HG02763 (cell line): ENCODE measurements around the gene TMEM132C.
"Not testable (repeated sequence)": the region's sequence is repeated elsewhere in the genome, so short reads cannot be mapped to it uniquely, and the experiment has no call there.

Source experiments
- ATAC-seq: cut with Tn5 transposase; IDR thresholded peaks from one replicate; pipeline ENCODE4 v1.9.1; 2021; ENCODE audit warnings: mild to moderate bottlenecking, moderate library complexity; ENCODE audit not compliant: unreplicated experiment

Gene TMEM132C

DNA sequence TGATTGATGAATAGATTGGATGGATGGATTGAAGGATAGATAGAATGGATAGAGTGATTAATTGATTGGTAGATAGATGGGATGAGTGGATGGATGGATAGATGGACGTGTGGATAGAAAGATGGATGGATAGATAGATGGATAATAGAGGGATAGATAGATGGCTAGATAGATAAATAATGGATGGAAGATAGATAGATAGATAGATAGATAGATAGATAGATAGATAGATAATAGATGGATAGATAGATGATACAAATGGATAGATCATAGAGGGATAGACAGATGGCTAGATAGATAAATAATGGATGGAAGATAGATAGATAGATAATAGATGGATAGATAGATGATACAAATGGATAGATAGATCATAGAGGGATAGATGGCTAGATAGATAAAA is 337.2 kb downstream of the TMEM132C start:
- ATAC-seq: not testable (repeated sequence)

GRCh38 chr12:128606051-128606450 is 339.1 kb downstream of the TMEM132C start:
- ATAC-seq: no peak

- ATAC-seq: no peak
These were observed 339.6 kb downstream of the TMEM132C start for GRCh38 chr12:128606538-128606937.

- no peak for ATAC-seq
These were observed 340.0 kb downstream of the TMEM132C start for GRCh38 chr12:128606970-128607369.

- no peak for ATAC-seq
These were observed 340.7 kb downstream of the TMEM132C start for GRCh38 chr12:128607641-128608040.

DNA sequence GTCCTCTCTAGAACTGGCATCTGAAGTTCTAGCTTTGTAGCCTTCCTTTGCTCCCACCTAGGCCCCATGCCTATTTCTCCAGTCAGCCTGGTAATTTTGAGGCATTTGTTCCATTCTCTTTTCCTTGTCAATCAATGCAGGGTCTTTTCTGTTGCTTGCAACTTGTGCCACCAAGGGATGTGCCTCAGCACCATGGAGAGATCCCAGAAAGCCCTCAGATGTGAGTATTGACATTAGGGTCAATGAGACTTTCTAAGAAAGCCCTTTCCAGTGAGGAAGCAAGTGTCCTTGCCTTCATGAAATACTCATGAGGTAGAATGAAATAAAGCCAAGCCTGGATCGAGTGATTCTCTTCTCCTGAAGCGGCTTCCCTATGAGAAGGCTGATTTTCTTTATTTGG is 342.9 kb downstream of the TMEM132C start:
- ATAC-seq: no peak

DNA sequence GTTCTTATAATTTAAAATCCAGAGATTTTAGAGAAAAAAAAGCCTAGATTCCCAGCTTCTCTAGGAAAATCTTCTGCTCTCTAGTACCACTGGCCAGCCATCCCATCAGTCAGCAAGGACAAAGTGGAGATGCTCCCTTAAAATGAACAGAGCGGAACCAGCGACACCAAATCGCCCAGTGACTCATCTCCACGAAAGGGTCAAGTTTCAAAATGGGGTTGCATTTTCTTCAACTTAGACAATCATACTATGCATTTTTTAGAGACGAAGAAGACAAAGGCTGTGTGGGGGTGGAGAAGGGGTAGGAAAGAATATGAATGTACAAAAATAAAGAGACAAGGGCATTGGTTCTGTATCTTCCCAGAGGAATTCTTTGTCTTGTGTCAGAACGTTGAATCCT is 344.8 kb downstream of the TMEM132C start:
- ATAC-seq: no peak

- no peak for ATAC-seq
These were observed 345.3 kb downstream of the TMEM132C start for GRCh38 chr12:128612150-128612850.

GRCh38 chr12:128613837-128614590 is 347.0 kb downstream of the TMEM132C start:
- no peak for ATAC-seq

GRCh38 chr12:128617304-128617833 is 350.4 kb downstream of the TMEM132C start:
- no peak for ATAC-seq

GRCh38 chr12:128619263-128619662 is 352.3 kb downstream of the TMEM132C start:
- ATAC-seq: no peak

GRCh38 chr12:128621304-128621703 is 354.3 kb downstream of the TMEM132C start:
- no peak for ATAC-seq

DNA sequence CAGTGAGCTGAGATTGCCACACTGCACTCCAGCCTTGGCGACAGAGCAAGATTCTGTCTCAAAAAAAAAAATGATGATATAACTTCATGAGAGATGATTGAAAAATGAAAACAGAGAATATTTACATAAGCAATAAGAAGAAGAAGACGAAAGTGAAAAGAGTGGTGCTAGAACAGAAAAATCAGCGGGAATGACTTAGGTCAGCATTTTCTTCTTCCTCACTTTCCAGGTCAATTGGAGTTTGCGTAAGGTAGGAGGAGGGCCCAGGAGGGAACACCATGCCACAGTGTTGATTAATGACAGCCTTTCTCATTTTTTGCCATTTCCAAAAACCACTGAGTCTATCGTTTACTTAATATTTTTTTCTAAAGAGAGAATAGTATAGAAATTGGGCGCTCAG is 356.8 kb downstream of the TMEM132C start:
- no peak for ATAC-seq

- ATAC-seq: no peak
These were observed 359.9 kb downstream of the TMEM132C start for GRCh38 chr12:128626808-128627320.

DNA sequence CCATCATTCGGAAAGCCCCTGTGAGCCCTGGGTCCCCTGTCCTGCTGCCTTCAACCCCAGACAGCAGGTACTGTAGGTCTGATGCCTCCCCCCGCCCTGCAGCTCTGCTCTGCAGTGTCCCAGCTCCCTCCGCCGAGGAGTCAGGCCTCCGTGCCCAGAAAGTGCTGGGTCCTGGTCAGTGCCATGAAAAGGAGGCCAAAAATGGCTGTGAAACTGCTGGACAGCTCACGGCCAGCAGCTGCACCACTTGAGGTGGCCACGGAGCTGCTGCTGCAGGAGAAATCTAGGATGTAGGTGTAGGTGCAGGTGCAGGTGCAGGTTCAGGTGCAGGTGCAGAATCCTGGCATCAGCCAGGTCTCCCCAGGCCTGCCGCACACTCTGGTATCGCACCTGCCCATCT is 360.7 kb downstream of the TMEM132C start:
- ATAC-seq: no peak

DNA sequence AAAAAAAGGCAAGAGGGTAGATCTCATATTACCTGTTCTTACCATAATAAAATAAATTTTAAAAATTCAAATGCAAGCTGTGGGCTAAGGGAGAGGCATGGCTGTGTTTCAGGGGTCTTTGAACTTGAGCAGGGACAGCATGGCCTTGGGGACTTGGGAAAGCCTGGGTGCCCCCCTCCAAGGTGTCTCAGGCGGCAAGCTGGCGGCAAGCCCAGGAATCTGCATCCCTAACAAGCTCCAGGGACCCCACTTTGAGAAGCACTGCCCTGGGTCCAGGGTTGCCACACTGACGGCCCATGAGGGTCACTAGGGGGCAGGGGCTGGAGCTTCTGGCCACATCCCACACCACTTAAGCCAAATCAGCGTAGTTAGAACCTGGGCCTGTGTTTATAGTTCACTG is 363.0 kb downstream of the TMEM132C start:
- no peak for ATAC-seq

DNA sequence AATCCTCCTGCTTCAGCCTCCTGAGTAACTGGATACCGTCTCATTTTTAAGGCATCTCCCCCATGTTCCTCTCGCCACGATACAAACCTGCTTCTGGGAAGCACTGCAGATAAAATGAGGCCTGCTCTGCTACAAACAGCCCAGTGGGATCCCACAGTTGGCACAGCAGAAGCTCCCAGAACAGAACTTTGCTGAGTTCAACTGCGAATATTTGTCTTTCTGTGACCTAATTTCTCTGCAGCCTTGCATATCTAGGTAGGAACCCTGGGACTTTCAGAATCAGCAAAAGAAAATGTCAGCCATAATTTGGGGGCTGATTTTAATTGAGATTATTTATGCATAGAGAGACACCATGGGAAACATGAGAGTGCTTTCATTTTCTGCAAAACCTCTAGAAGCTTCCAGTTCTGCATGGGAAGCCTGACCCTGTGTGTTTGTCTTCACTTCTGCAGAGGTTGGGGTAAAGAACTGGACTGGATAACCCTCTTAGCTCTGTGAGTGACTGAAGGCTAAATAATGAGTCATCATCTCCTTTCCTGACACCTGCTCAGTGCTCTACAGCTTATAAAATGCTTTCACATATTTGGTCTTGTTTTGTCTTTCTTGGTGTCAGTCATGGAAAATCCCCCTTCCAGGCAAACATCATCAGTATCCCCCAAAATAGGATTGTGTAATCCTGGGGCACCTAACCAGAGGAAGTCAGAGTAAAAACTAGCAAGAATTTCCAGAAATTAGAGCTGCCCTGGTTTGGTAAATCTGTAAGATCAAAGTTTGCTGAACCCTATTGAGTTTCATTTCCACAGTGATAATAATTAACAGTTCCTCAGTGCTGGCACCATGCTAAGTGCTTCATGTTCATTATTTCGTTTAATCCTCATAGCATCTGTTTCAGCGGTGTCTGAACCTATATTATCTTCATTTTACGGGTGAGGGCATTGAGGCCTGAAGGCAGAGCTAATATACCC is 371.0 kb downstream of the TMEM132C start:
- ATAC-seq: peak; percentile 63

DNA sequence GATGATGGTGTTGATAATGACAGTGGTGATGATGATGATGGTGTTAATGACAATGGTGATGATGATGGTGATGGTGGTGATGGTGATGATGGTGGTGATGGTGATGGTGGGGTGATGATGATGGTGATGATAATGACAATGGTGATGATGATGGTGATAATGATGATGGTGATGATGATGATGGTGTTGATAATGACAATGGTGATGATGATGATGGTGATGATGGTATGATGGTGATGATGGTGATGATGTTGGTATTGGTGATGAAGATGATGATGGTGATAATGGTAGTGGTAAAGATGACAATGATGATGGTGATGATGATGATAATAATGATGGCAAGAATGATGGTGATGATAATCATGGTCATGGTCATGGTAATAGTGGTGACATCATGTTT is 372.1 kb downstream of the TMEM132C start:
- ATAC-seq: no peak

- ATAC-seq: no peak
These were observed 376.2 kb downstream of the TMEM132C start for GRCh38 chr12:128643155-128643554.

- no peak for ATAC-seq
These were observed 377.8 kb downstream of the TMEM132C start for GRCh38 chr12:128644664-128645296.
